Neural cell (in vitro differentiated cells): ENCODE results near the gene RNASEH2C.
"Not testable (repeated sequence)": the region's sequence is repeated elsewhere in the genome, so short reads cannot be mapped to it uniquely, and the experiment has no call there.

ENCODE experiments used
- EP300 ChIP-seq: fragments of 450-650 bp; conservative IDR thresholded peaks from 2 replicates; pipeline ENCODE4 v1.6.1; 2014; ENCODE audit warnings: antibody characterized with exemption, mild to moderate bottlenecking, moderate library complexity; ENCODE audit not compliant: poor library complexity, severe bottlenecking
- EZH2 ChIP-seq: fragments of 200-600, 300-800 bp; shearing (Covaris generic), sonication (generic); IDR thresholded peaks from 2 replicates; pipeline ENCODE4 v1.6.1; 2014; ENCODE audit warnings: antibody characterized with exemption, low read length, borderline replicate concordance, mild to moderate bottlenecking; ENCODE audit not compliant: insufficient read depth, poor library complexity, severe bottlenecking
- MXI1 ChIP-seq: fragments of 450-650 bp; conservative IDR thresholded peaks from 2 replicates; pipeline ENCODE4 v1.6.1; 2014; ENCODE audit warnings: antibody characterized with exemption, mild to moderate bottlenecking; ENCODE audit not compliant: poor library complexity, severe bottlenecking
- POLR2AphosphoS5 ChIP-seq: IDR thresholded peaks from 2 replicates; pipeline ENCODE4 v1.6.1; 2012
- TAF1 ChIP-seq: IDR thresholded peaks from 2 replicates; pipeline ENCODE4 v1.6.1; 2012; ENCODE audit warnings: low read depth
- TF ChIP-seq, protein P1 (sequence below): fragments of 450-650 bp; IDR thresholded peaks from 2 replicates; pipeline ENCODE4 v1.5.1; 2014; ENCODE audit warnings: antibody characterized with exemption, mild to moderate bottlenecking, moderate library complexity; ENCODE audit not compliant: poor library complexity, severe bottlenecking
- TF ChIP-seq, protein P2 (sequence below): IDR thresholded peaks from 2 replicates; pipeline ENCODE4 v1.6.1; 2012; ENCODE audit warnings: borderline replicate concordance

GRCh38 chr11:65683480-65683879 is 37.1 kb downstream of the RNASEH2C start:
- TF ChIP-seq, protein P1, sequence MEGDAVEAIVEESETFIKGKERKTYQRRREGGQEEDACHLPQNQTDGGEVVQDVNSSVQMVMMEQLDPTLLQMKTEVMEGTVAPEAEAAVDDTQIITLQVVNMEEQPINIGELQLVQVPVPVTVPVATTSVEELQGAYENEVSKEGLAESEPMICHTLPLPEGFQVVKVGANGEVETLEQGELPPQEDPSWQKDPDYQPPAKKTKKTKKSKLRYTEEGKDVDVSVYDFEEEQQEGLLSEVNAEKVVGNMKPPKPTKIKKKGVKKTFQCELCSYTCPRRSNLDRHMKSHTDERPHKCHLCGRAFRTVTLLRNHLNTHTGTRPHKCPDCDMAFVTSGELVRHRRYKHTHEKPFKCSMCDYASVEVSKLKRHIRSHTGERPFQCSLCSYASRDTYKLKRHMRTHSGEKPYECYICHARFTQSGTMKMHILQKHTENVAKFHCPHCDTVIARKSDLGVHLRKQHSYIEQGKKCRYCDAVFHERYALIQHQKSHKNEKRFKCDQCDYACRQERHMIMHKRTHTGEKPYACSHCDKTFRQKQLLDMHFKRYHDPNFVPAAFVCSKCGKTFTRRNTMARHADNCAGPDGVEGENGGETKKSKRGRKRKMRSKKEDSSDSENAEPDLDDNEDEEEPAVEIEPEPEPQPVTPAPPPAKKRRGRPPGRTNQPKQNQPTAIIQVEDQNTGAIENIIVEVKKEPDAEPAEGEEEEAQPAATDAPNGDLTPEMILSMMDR, result not testable (repeated sequence)
- not testable (repeated sequence) for TF ChIP-seq MXI1, EZH2, POLR2AphosphoS5, TAF1, EP300
- TF ChIP-seq, protein P2, sequence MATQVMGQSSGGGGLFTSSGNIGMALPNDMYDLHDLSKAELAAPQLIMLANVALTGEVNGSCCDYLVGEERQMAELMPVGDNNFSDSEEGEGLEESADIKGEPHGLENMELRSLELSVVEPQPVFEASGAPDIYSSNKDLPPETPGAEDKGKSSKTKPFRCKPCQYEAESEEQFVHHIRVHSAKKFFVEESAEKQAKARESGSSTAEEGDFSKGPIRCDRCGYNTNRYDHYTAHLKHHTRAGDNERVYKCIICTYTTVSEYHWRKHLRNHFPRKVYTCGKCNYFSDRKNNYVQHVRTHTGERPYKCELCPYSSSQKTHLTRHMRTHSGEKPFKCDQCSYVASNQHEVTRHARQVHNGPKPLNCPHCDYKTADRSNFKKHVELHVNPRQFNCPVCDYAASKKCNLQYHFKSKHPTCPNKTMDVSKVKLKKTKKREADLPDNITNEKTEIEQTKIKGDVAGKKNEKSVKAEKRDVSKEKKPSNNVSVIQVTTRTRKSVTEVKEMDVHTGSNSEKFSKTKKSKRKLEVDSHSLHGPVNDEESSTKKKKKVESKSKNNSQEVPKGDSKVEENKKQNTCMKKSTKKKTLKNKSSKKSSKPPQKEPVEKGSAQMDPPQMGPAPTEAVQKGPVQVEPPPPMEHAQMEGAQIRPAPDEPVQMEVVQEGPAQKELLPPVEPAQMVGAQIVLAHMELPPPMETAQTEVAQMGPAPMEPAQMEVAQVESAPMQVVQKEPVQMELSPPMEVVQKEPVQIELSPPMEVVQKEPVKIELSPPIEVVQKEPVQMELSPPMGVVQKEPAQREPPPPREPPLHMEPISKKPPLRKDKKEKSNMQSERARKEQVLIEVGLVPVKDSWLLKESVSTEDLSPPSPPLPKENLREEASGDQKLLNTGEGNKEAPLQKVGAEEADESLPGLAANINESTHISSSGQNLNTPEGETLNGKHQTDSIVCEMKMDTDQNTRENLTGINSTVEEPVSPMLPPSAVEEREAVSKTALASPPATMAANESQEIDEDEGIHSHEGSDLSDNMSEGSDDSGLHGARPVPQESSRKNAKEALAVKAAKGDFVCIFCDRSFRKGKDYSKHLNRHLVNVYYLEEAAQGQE, result not testable (repeated sequence)
